Pancreas (tissue), 10 donors: ENCODE measurements around the gene TMCC2. TPM values are rescaled to one million over a fixed set of nuclear protein-coding genes. Genes with fewer than 3 reads are reported as not detected.
"Not testable (repeated sequence)": the region's sequence is repeated elsewhere in the genome, so short reads cannot be mapped to it uniquely, and the experiment has no call there.

Experiments
- ATAC-seq, 4 donors: fragments of 200-7000 bp; cut with Tn5 transposase; one replicate each; pipeline versions ENCODE4 v1.8.0 to v1.9.1; 2020; ENCODE audit warnings: mild to moderate bottlenecking in 4 of 4, moderate library complexity in 4 of 4
- DNase-seq, 6 donors: peaks; one replicate each; pipeline ENCODE4 v3.0.0-alpha.2; 2020
- FAIRE-seq: peaks from 2 replicates; lab custom pipeline; 2012; peaks lifted over from hg19 to GRCh38; lab: Jason Lieb, UNC
- H3K27ac ChIP-seq, 4 donors: fragments of 200-600 bp; sonication (generic); 1 replicate in 3 of 4; 2 replicates in 1 of 4; pipeline versions ENCODE4 v1.5.0 to v1.8.0; 2020
- H3K27me3 ChIP-seq, 4 donors: fragments of 200-600 bp; one replicate each; pipeline ENCODE4 v1.8.0; 2021
- H3K36me3 ChIP-seq, 3 donors: fragments of 200-600 bp; sonication (generic) in 1 of 3; one replicate each; pipeline versions ENCODE4 v1.5.0 to v1.8.0; 2020 to 2021
- H3K4me1 ChIP-seq, 3 donors: fragments of 200-600 bp; one replicate each; pipeline ENCODE4 v1.8.0; 2021
- H3K4me3 ChIP-seq, 4 donors: fragments of 200-600 bp; sonication (generic) in 2 of 4; one replicate each; pipeline versions ENCODE4 v1.5.0 to v1.8.0; 2020 to 2021
- H3K9me3 ChIP-seq, 4 donors: fragments of 200-600 bp; one replicate each; pipeline ENCODE4 v1.8.0; 2021
- CTCF ChIP-seq, 4 donors: fragments of 200-600 bp; sonication (generic) in 3 of 4; IDR thresholded peaks; one replicate each; pipeline versions ENCODE4 v1.5.0 to v1.8.0; 2021; ENCODE audit warnings: antibody characterized with exemption in 4 of 4
- WGBS, 2 donors: extraction: QIAGEN DNeasy Blood & Tissue Kit; methylation state at CpG; one replicate each; pipeline ENCODE4 v1.1.7; 2013; 5-methylcytosine and 5-hydroxymethylcytosine counted together
- intact Hi-C, 3 donors: fragments of 100-400 bp; cut with DNase I; formaldehyde crosslinking; loops; one replicate each; pipeline versions ENCODE4 v1.11.1 to v1.14.2; 2022
- polyA plus RNA-seq, 2 donors: library from polyadenylated mRNA; stranded (reverse); fragments of 200-250 nt; gene quantifications; one replicate each; pipeline ENCODE4 v1.2.3, GENCODE V29; 2013
- total RNA-seq, 6 donors: library from RNA; stranded (reverse); fragmentation: NEBNext Ultra II Directional in 4 of 6; extraction: Animal tissue kit (Norgen Biotek cat#: 25700) in 4 of 6; gene quantifications; one replicate each; pipeline versions ENCODE4 v1.2.1 to v1.2.4, GENCODE V29; 2021 to 2023
- donor health status: healthy with polysubstance abuse.
- donor health status: DM: no; HTN: no; CAD: no; lungs with moderate emphysema.
- donor health status: DM: no; HTN: no; CAD: no.
- donor health status: control.
- donor health status: control.
- donor health status: Bipolar disorder and iron deficiency.
- donor health status: DM: yes; HTN: yes; CAD: no.
- donor health status: DM: no; HTN: no; CAD: no.
- donor health status: DM: no; HTN: no; CAD: no.
- donor health status: DM: yes; HTN: yes; CAD: no.

The TMCC2 gene
- total and polyA plus RNA-seq, 8 donors = 0.55 to 4.3 (median 1.2) TPM

GRCh38 chr1:205279986-205280385, 52.2 kb downstream of the TMCC2 start:
- no peak for FAIRE-seq
- Histone ChIP-seq H3K27ac (no peak overlapping the region), H3K4me3 (no peak overlapping the region), H3K36me3 (no peaks in the 10 kb centered on the region), H3K9me3 (no peaks in the 10 kb centered on the region), H3K27me3 (no peaks in the 10 kb centered on the region), H3K4me1 (peaks cover 9 to 21% (median 11%) of the 10 kb centered on the region in 3 donors)
- DNase-seq = no peak
- intact Hi-C loops = no loop called here
- WGBS, 2 donors = 74 to 88% methylated on average over 3 of the region's 3 CpGs
- ATAC-seq = no peak
- TF ChIP-seq CTCF (IDR thresholded peaks at IDR 0.05) = no peak

DNA sequence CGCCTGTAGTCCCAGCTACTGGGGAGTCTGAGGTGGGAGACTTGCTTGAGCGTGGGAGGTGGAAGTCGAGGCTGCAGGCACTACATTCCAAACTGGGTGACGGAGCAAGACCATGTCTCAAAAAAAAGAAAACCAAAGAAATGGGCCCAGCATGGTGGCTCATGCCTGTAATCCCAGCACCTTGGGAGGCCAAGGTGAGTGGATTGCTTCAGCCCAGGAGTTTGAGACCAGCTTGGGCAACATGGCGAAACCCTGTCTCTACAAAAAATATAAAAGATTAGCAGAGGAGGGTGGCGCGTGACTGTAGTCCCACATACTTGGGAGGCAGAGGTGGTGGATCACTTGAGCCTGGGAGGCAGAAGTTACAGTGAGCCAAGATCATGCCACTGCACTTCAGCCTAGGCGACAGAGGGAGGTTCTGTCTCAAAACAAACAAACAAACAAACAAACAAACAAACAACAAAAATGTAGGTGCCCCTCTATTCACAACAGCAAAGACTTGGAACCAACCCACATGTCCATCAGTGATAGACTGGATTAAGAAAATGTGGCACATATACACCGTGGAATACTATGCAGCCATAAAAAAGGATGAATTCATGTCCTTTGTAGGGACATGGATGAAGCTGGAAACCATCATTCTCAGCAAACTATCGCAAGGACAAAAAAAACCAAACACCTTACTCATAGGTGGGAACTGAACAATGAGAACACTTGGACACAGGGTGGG, 53.1 kb downstream of the TMCC2 start:
- H3K4me3 ChIP-seq, intact Hi-C loops, FAIRE-seq, H3K9me3 ChIP-seq, ATAC-seq, H3K27me3 ChIP-seq, H3K36me3 ChIP-seq, H3K27ac ChIP-seq: not testable (repeated sequence)
- 94 to 97% methylated on average over 10 of the region's 10 CpGs for WGBS, 2 donors
- peaks cover 1 to 21% (median 3%) of the 10 kb centered on the region in 3 donors for H3K4me1 ChIP-seq
- peak in 1 of 6 donors; percentile 17 for DNase-seq

DNA sequence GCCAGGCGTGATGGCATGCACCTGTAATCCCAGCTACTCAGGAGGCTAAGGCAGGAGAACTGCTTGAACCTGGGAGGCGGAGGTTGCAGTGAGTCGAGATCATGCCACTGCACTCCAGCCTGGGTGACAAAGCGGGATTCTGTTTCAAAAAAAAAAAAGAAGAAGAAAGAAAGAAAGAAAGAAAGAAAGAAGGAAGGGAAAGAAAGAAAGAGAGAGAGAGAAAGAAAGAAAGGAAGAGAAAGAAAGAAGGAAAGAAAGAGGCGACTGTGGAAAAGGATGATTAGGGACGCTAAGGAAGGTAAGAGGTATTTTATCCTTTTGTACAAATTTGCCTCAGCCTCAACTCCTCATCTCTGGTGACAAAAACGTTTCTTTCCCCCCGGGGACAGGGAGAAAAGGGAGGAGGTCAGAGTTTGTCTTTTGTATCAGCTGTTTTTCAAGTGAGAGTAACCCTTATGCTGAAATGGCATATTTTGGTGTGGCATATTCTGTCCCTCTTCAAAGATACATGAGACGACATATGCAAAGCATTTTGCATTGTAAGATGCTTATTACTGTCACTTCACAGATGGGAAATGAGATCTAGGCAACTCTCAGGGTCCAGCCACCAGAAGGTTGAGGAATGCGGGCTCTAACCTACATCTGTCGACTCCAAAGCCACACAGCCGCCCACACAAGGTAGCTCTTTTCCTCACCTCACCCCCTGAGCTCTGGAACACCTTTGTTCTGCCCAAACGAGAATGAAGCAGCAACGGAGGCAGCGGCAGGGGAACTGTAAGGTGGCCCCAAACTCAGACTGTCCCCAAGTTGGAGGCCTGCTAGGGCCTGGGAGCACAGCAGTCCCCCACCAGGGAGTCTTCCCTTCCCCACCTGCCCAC, 55.8 kb downstream of the TMCC2 start:
- H3K27ac ChIP-seq = peak overlapping the region in 1 of 4 donors; percentile 54
- FAIRE-seq (no peak), ATAC-seq (no peak), DNase-seq (peak in 1 of 6 donors; percentile 28)
- no peaks in the 10 kb centered on the region for H3K9me3 ChIP-seq
- no peak for TF ChIP-seq CTCF (IDR thresholded peaks at IDR 0.05)
- WGBS, 2 donors = 84 to 85% methylated on average over 15 of the region's 15 CpGs
- peaks cover 0 to 18% (median 0%) of the 10 kb centered on the region in 3 donors for H3K4me1 ChIP-seq
- H3K36me3 ChIP-seq = no peaks in the 10 kb centered on the region
- H3K4me3 ChIP-seq = no peak overlapping the region
- H3K27me3 ChIP-seq = no peaks in the 10 kb centered on the region
- intact Hi-C loops = no loop called here

GRCh38 chr1:205284420-205285144, 56.8 kb downstream of the TMCC2 start:
- no peaks in the 10 kb centered on the region for H3K27me3 ChIP-seq
- H3K36me3 ChIP-seq = no peaks in the 10 kb centered on the region
- intact Hi-C loops = no loop called here
- no peaks in the 10 kb centered on the region for H3K9me3 ChIP-seq
- no peak for TF ChIP-seq CTCF (IDR thresholded peaks at IDR 0.05)
- H3K27ac ChIP-seq = peak overlapping the region in 3 of 4 donors; percentile 16 to 59 (median 54)
- peak; percentile 67 to 92 (median 86) for ATAC-seq
- H3K4me3 ChIP-seq = no peak overlapping the region
- peaks cover 0 to 18% (median 0%) of the 10 kb centered on the region in 3 donors for H3K4me1 ChIP-seq
- no peak for FAIRE-seq
- peak; percentile 49 to 82 (median 61) for DNase-seq
- 85 to 88% methylated on average over 7 of the region's 7 CpGs for WGBS, 2 donors
